HL-60 (cell line): ENCODE measurements around the gene KCNC3.

ENCODE experiments used
- GABPA ChIP-seq: IDR thresholded peaks from 2 replicates; pipeline ENCODE4 v1.6.1; 2012; ENCODE audit warnings: low read depth
- POLR2AphosphoS5 ChIP-seq: IDR thresholded peaks from 2 replicates; pipeline ENCODE4 v1.6.1; 2012; ENCODE audit warnings: low read depth
- SPI1 ChIP-seq: IDR thresholded peaks from 2 replicates; pipeline ENCODE4 v1.6.1; 2012; ENCODE audit warnings: low read depth, mild to moderate bottlenecking, borderline replicate concordance
- TF ChIP-seq, protein P1 (sequence below): IDR thresholded peaks from one replicate; pipeline ENCODE4 v1.5.1; 2011; ENCODE audit warnings: low read length, control low read depth, inconsistent platforms; ENCODE audit not compliant: insufficient read depth
- TF ChIP-seq, protein P2 (sequence below): IDR thresholded peaks from 2 replicates; pipeline ENCODE4 v1.6.1; 2012; ENCODE audit warnings: low read depth; ENCODE audit not compliant: insufficient replicate concordance

DNA sequence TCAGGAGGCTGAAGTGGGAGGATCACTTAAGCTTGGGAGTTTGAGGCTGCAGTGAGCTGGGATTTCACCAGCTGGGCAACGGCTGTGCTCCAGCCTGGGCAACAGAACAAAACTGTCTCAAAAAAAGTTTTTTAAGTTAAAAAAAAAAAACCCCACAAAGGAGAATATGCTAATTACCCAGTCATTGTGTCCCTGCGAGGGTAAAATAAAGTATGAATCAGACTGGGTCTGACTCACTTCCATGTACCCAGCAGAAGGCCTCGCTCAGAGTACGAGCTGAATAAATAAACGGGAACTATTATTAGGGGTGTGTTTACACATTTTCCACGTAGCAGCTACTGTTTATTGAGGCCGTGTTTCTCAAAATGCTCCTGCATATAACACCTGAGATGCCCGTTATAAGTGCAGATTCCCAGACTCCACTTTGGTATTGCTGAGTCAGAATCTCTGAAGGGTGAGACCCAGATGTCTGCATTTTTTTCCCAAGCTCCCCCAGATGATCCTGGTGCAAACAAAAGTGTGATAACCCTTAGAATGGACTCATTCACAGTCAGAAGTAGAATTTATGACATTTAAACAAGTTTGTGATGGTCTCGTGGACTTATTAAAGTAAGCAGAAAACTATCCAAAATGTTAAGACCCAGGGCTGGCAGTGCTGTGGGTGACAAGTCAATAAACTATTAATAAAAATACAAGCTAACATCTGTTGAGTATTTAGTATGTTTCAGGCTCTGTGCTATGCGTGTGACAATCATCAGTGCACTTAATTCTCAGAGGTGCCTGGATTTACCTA lies 28.2 kb downstream of the KCNC3 start:
- TF ChIP-seq, protein P1, sequence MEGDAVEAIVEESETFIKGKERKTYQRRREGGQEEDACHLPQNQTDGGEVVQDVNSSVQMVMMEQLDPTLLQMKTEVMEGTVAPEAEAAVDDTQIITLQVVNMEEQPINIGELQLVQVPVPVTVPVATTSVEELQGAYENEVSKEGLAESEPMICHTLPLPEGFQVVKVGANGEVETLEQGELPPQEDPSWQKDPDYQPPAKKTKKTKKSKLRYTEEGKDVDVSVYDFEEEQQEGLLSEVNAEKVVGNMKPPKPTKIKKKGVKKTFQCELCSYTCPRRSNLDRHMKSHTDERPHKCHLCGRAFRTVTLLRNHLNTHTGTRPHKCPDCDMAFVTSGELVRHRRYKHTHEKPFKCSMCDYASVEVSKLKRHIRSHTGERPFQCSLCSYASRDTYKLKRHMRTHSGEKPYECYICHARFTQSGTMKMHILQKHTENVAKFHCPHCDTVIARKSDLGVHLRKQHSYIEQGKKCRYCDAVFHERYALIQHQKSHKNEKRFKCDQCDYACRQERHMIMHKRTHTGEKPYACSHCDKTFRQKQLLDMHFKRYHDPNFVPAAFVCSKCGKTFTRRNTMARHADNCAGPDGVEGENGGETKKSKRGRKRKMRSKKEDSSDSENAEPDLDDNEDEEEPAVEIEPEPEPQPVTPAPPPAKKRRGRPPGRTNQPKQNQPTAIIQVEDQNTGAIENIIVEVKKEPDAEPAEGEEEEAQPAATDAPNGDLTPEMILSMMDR = no peak
- TF ChIP-seq, protein P2, sequence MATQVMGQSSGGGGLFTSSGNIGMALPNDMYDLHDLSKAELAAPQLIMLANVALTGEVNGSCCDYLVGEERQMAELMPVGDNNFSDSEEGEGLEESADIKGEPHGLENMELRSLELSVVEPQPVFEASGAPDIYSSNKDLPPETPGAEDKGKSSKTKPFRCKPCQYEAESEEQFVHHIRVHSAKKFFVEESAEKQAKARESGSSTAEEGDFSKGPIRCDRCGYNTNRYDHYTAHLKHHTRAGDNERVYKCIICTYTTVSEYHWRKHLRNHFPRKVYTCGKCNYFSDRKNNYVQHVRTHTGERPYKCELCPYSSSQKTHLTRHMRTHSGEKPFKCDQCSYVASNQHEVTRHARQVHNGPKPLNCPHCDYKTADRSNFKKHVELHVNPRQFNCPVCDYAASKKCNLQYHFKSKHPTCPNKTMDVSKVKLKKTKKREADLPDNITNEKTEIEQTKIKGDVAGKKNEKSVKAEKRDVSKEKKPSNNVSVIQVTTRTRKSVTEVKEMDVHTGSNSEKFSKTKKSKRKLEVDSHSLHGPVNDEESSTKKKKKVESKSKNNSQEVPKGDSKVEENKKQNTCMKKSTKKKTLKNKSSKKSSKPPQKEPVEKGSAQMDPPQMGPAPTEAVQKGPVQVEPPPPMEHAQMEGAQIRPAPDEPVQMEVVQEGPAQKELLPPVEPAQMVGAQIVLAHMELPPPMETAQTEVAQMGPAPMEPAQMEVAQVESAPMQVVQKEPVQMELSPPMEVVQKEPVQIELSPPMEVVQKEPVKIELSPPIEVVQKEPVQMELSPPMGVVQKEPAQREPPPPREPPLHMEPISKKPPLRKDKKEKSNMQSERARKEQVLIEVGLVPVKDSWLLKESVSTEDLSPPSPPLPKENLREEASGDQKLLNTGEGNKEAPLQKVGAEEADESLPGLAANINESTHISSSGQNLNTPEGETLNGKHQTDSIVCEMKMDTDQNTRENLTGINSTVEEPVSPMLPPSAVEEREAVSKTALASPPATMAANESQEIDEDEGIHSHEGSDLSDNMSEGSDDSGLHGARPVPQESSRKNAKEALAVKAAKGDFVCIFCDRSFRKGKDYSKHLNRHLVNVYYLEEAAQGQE = no peak
- TF ChIP-seq POLR2AphosphoS5 (no peak), SPI1 (no peak), GABPA (no peak)
